ENCODE data around the gene EML4. TPM values are rescaled to one million over a fixed set of nuclear protein-coding genes. Genes with fewer than 3 reads are reported as not detected.
A peak's percentile ranks its signal among the peaks of the same experiment; 100 is the strongest.
"Not testable (repeated sequence)": the region's sequence is repeated elsewhere in the genome, so short reads cannot be mapped to it uniquely, and the experiment has no call there.

Gene EML4
- total and polyA plus RNA-seq, 9 donors = 26.0 to 36.9 (median 29.0) TPM

GRCh38 chr2:42171396-42171980, 2.3 kb downstream of the EML4 start:
- Histone ChIP-seq H3K4me1 (ENCODE audit: control insufficient read depth, insufficient read depth, low read length) (peaks cover 6% of the 10 kb centered on the region), H3K27me3 (ENCODE audit: control insufficient read depth, insufficient read depth, low read length) (no peaks in the 10 kb centered on the region), H3K9me3 (replicated peaks; ENCODE audit: control insufficient read depth, low read depth, low read length) (no peaks in the 10 kb centered on the region), H3K27ac (ENCODE audit: low read length) (peak overlapping the region; percentile 43), H3K36me3 (ENCODE audit: control insufficient read depth, insufficient read depth, low read length) (no peaks in the 10 kb centered on the region), H3K4me3 (ENCODE audit: low read length) (peak overlapping the region; percentile 87)
- peak; percentile 27 for DNase-seq
- 44% methylated on average over 1 of the region's 3 CpGs for WGBS (ENCODE audit: insufficient coverage)

GRCh38 chr2:42172020-42172419, 2.9 kb downstream of the EML4 start:
- Histone ChIP-seq H3K4me1 (ENCODE audit: control insufficient read depth, insufficient read depth, low read length) (peaks cover 6% of the 10 kb centered on the region), H3K27ac (ENCODE audit: low read length) (peak overlapping the region; percentile 26), H3K27me3 (ENCODE audit: control insufficient read depth, insufficient read depth, low read length) (no peaks in the 10 kb centered on the region), H3K4me3 (ENCODE audit: low read length) (no peak overlapping the region), H3K36me3 (ENCODE audit: control insufficient read depth, insufficient read depth, low read length) (no peaks in the 10 kb centered on the region), H3K9me3 (replicated peaks; ENCODE audit: control insufficient read depth, low read depth, low read length) (no peaks in the 10 kb centered on the region)
- WGBS (ENCODE audit: insufficient coverage) = no CpG with 5 or more reads among the region's 1 CpG
- no peak for DNase-seq

GRCh38 chr2:42172566-42172965, 3.4 kb downstream of the EML4 start:
- no CpG with 5 or more reads among the region's 1 CpG for WGBS (ENCODE audit: insufficient coverage)
- Histone ChIP-seq H3K27ac (ENCODE audit: low read length) (no peak overlapping the region), H3K9me3 (replicated peaks; ENCODE audit: control insufficient read depth, low read depth, low read length) (no peaks in the 10 kb centered on the region), H3K36me3 (ENCODE audit: control insufficient read depth, insufficient read depth, low read length) (no peaks in the 10 kb centered on the region), H3K4me3 (ENCODE audit: low read length) (no peak overlapping the region), H3K4me1 (ENCODE audit: control insufficient read depth, insufficient read depth, low read length) (peaks cover 6% of the 10 kb centered on the region), H3K27me3 (ENCODE audit: control insufficient read depth, insufficient read depth, low read length) (no peaks in the 10 kb centered on the region)
- DNase-seq = no peak

GRCh38 chr2:42173467-42173866, 4.3 kb downstream of the EML4 start:
- not testable (repeated sequence) for H3K9me3 ChIP-seq (replicated peaks; ENCODE audit: control insufficient read depth, low read depth, low read length); H3K4me3 ChIP-seq (ENCODE audit: low read length); H3K4me1 ChIP-seq (ENCODE audit: control insufficient read depth, insufficient read depth, low read length); H3K27ac ChIP-seq (ENCODE audit: low read length); DNase-seq; H3K36me3 ChIP-seq (ENCODE audit: control insufficient read depth, insufficient read depth, low read length); H3K27me3 ChIP-seq (ENCODE audit: control insufficient read depth, insufficient read depth, low read length)
- 95% methylated on average over 2 of the region's 2 CpGs for WGBS (ENCODE audit: insufficient coverage)

GRCh38 chr2:42176992-42177738, 8.0 kb downstream of the EML4 start:
- DNase-seq = no peak
- H3K9me3 ChIP-seq (replicated peaks; ENCODE audit: control insufficient read depth, low read depth, low read length) = no peaks in the 10 kb centered on the region
- no peak overlapping the region for H3K27ac ChIP-seq (ENCODE audit: low read length)
- no peaks in the 10 kb centered on the region for H3K27me3 ChIP-seq (ENCODE audit: control insufficient read depth, insufficient read depth, low read length)
- H3K4me1 ChIP-seq (ENCODE audit: control insufficient read depth, insufficient read depth, low read length) = peaks cover 2% of the 10 kb centered on the region
- WGBS (ENCODE audit: insufficient coverage) = 91% methylated on average over 5 of the region's 10 CpGs
- peaks cover 3% of the 10 kb centered on the region for H3K36me3 ChIP-seq (ENCODE audit: control insufficient read depth, insufficient read depth, low read length)
- H3K4me3 ChIP-seq (ENCODE audit: low read length) = no peak overlapping the region

GRCh38 chr2:42178335-42178734, 9.2 kb downstream of the EML4 start:
- no peaks in the 10 kb centered on the region for H3K9me3 ChIP-seq (replicated peaks; ENCODE audit: control insufficient read depth, low read depth, low read length)
- no peaks in the 10 kb centered on the region for H3K27me3 ChIP-seq (ENCODE audit: control insufficient read depth, insufficient read depth, low read length)
- H3K27ac ChIP-seq (ENCODE audit: low read length) = no peak overlapping the region
- 69% methylated on average over 3 of the region's 6 CpGs for WGBS (ENCODE audit: insufficient coverage)
- DNase-seq = peak; percentile 13
- H3K36me3 ChIP-seq (ENCODE audit: control insufficient read depth, insufficient read depth, low read length) = peaks cover 3% of the 10 kb centered on the region
- H3K4me3 ChIP-seq (ENCODE audit: low read length) = no peak overlapping the region
- no peaks in the 10 kb centered on the region for H3K4me1 ChIP-seq (ENCODE audit: control insufficient read depth, insufficient read depth, low read length)

GRCh38 chr2:42180300-42180699, 11.1 kb downstream of the EML4 start:
- Histone ChIP-seq H3K36me3 (ENCODE audit: control insufficient read depth, insufficient read depth, low read length) (peaks cover 3% of the 10 kb centered on the region), H3K27ac (ENCODE audit: low read length) (no peak overlapping the region), H3K27me3 (ENCODE audit: control insufficient read depth, insufficient read depth, low read length) (no peaks in the 10 kb centered on the region), H3K4me3 (ENCODE audit: low read length) (no peak overlapping the region), H3K4me1 (ENCODE audit: control insufficient read depth, insufficient read depth, low read length) (no peaks in the 10 kb centered on the region), H3K9me3 (replicated peaks; ENCODE audit: control insufficient read depth, low read depth, low read length) (no peaks in the 10 kb centered on the region)
- DNase-seq = no peak

GRCh38 chr2:42182654-42183308, 13.6 kb downstream of the EML4 start:
- WGBS (ENCODE audit: insufficient coverage) = no CpG with 5 or more reads among the region's 2 CpGs
- no peak overlapping the region for H3K4me3 ChIP-seq (ENCODE audit: low read length)

GRCh38 chr2:42183775-42184174, 14.6 kb downstream of the EML4 start:
- H3K4me1 ChIP-seq (ENCODE audit: control insufficient read depth, insufficient read depth, low read length) = no peaks in the 10 kb centered on the region
- peaks cover 3% of the 10 kb centered on the region for H3K36me3 ChIP-seq (ENCODE audit: control insufficient read depth, insufficient read depth, low read length)
- no peak overlapping the region for H3K27ac ChIP-seq (ENCODE audit: low read length)
- H3K27me3 ChIP-seq (ENCODE audit: control insufficient read depth, insufficient read depth, low read length) = no peaks in the 10 kb centered on the region
- H3K9me3 ChIP-seq (replicated peaks; ENCODE audit: control insufficient read depth, low read depth, low read length) = no peaks in the 10 kb centered on the region
- no peak overlapping the region for H3K4me3 ChIP-seq (ENCODE audit: low read length)
- no CpG with 5 or more reads among the region's 1 CpG for WGBS (ENCODE audit: insufficient coverage)
- no peak for DNase-seq

More at GRCh38 chr2:42182654-42183308, 13.6 kb downstream of the EML4 start:
- Histone ChIP-seq H3K9me3 (replicated peaks; ENCODE audit: control insufficient read depth, low read depth, low read length) (no peaks in the 10 kb centered on the region), H3K27ac (ENCODE audit: low read length) (no peak overlapping the region), H3K4me1 (ENCODE audit: control insufficient read depth, insufficient read depth, low read length) (no peaks in the 10 kb centered on the region), H3K36me3 (ENCODE audit: control insufficient read depth, insufficient read depth, low read length) (peaks cover 3% of the 10 kb centered on the region), H3K27me3 (ENCODE audit: control insufficient read depth, insufficient read depth, low read length) (no peaks in the 10 kb centered on the region)
- no peak for DNase-seq

GRCh38 chr2:42184346-42184745, 15.2 kb downstream of the EML4 start:
- 100% methylated on average over 1 of the region's 3 CpGs for WGBS (ENCODE audit: insufficient coverage)
- Histone ChIP-seq H3K4me3 (ENCODE audit: low read length) (no peak overlapping the region), H3K9me3 (replicated peaks; ENCODE audit: control insufficient read depth, low read depth, low read length) (no peaks in the 10 kb centered on the region), H3K27ac (ENCODE audit: low read length) (no peak overlapping the region), H3K27me3 (ENCODE audit: control insufficient read depth, insufficient read depth, low read length) (no peaks in the 10 kb centered on the region), H3K36me3 (ENCODE audit: control insufficient read depth, insufficient read depth, low read length) (peaks cover 3% of the 10 kb centered on the region), H3K4me1 (ENCODE audit: control insufficient read depth, insufficient read depth, low read length) (no peaks in the 10 kb centered on the region)
- DNase-seq = no peak

Measured in muscle of leg (tissue), 11 donors.